Tibial nerve (tissue), 4 donors: ENCODE results near the gene CCDC78. TPM values are rescaled to one million over a fixed set of nuclear protein-coding genes. Genes with fewer than 3 reads are reported as not detected.
A peak's percentile ranks its signal among the peaks of the same experiment; 100 is the strongest.

Experiments used
- DNase-seq, 2 donors: peaks; one replicate each; pipeline ENCODE4 v3.0.0-alpha.2; 2019; ENCODE audit warnings: low spot score in 2 of 2
- H3K27ac ChIP-seq, 4 donors: fragments of 200-600 bp; sonication (generic) in 3 of 4; one replicate each; pipeline ENCODE4 v1.5.1; 2017 to 2019; ENCODE audit warnings: mild to moderate bottlenecking in 1 of 4
- H3K27me3 ChIP-seq, 2 donors: fragments of 200-600 bp; sonication (generic) in 1 of 2; one replicate each; pipeline versions ENCODE4 v1.5.1 to v1.6.0; 2017 to 2019
- H3K36me3 ChIP-seq, 3 donors: fragments of 200-600 bp; sonication (generic); one replicate each; pipeline ENCODE4 v1.5.1; 2018 to 2019
- H3K4me1 ChIP-seq, 4 donors: fragments of 200-600 bp; sonication (generic) in 3 of 4; one replicate each; pipeline ENCODE4 v1.5.1; 2017 to 2019
- H3K4me3 ChIP-seq, 4 donors: fragments of 200-600 bp; sonication (generic) in 3 of 4; one replicate each; pipeline ENCODE4 v1.5.1; 2017 to 2019; ENCODE audit warnings: mild to moderate bottlenecking in 1 of 4, moderate library complexity in 1 of 4
- H3K9me3 ChIP-seq, 4 donors: fragments of 200-600 bp; sonication (generic) in 3 of 4; one replicate each; pipeline ENCODE4 v1.5.1; 2017 to 2019
- EP300 ChIP-seq, 2 donors: sonication (generic); formaldehyde crosslinking; IDR thresholded peaks; one replicate each; pipeline ENCODE4 v1.6.1; 2017; ENCODE audit warnings: antibody characterized with exemption in 2 of 2, mild to moderate bottlenecking in 1 of 2
- POLR2A ChIP-seq, 2 donors: fragments of 450-650 bp; IDR thresholded peaks; one replicate each; pipeline ENCODE4 v1.6.1; 2017; ENCODE audit warnings: antibody characterized with exemption in 2 of 2, mild to moderate bottlenecking in 2 of 2, moderate library complexity in 2 of 2
- WGBS, 2 donors: methylation state at CpG; one replicate each; pipeline ENCODE4 v1.1.5; 2018; 5-methylcytosine and 5-hydroxymethylcytosine counted together
- total RNA-seq, 4 donors: library from RNA; depleted of rRNA; stranded (reverse); fragments of >200 nt; gene quantifications; one replicate each; pipeline ENCODE4 v1.1.0, GENCODE V29; 2016
- TF ChIP-seq, protein P1 (sequence below), 5 experiments: fragments of 200-600 bp in 3 of 5; fragments of 450-650 bp in 2 of 5; sonication (generic) in 3 of 5; IDR thresholded peaks; one replicate each; pipeline ENCODE4 v1.5.1; 2016 to 2019; ENCODE audit warnings: antibody characterized with exemption in 5 of 5, mild to moderate bottlenecking in 3 of 5, moderate library complexity in 2 of 5

CCDC78 gene
- total RNA-seq, 4 donors from 2014 or later, result 0.63 to 7.5 (median 3.0) TPM

DNA sequence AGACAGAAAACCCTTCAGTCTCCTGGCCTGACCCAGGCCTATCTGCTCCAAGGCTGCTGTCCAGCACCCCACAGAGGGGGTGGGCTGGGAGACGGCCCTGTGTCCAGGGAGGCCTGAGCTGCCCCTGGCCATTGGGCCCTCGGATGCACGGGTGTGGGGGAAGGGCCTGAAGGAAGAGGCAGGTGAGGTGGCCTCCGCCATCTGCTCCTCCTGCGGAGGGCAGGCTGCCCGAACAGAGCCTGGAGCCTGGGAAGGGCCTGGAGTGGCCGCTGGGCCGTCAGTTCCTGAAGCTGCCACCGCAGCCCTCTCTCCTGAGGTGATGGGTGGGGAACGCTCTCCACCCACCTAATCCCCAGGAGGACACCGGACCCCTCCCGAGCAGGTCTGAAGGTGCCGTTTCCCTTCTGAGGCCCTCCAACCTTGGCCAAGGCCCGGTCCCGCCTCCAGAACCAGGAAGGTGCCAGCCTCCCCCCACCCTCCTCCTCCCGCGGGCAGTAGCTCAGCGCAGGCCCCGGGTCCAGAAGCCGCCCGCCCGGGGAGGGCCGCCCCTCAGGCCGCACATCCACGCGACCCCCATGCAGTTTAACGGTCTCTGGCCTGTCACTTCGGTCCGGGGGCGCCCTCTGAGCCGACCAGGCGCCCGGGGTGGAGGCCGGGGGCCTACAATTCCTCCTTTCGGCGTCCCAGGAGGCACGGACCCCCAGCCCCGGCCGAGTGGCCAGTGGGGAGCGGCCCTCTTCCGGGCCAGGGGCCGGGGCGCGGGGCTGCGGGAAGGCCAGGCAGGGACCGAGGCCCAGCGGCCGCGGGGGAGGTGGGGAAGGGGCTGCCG, 21.5 kb downstream of the CCDC78 start:
- Histone ChIP-seq H3K27ac (peak overlapping the region in 1 of 4 donors; percentile 20), H3K4me1 (peaks cover 0 to 42% (median 4%) of the 10 kb centered on the region in 4 donors), H3K9me3 (no peaks in the 10 kb centered on the region), H3K27me3 (peaks cover 2 to 93% of the 10 kb centered on the region in 2 donors), H3K36me3 (no peaks in the 10 kb centered on the region), H3K4me3 (peak overlapping the region in 1 of 4 donors; percentile 44)
- no peak for DNase-seq
- 8 to 29% methylated on average over 20 to 35 of the region's 50 CpGs for WGBS, 2 donors
- no peak for TF ChIP-seq EP300 (IDR thresholded peaks at IDR 0.05)
- TF ChIP-seq, protein P1, sequence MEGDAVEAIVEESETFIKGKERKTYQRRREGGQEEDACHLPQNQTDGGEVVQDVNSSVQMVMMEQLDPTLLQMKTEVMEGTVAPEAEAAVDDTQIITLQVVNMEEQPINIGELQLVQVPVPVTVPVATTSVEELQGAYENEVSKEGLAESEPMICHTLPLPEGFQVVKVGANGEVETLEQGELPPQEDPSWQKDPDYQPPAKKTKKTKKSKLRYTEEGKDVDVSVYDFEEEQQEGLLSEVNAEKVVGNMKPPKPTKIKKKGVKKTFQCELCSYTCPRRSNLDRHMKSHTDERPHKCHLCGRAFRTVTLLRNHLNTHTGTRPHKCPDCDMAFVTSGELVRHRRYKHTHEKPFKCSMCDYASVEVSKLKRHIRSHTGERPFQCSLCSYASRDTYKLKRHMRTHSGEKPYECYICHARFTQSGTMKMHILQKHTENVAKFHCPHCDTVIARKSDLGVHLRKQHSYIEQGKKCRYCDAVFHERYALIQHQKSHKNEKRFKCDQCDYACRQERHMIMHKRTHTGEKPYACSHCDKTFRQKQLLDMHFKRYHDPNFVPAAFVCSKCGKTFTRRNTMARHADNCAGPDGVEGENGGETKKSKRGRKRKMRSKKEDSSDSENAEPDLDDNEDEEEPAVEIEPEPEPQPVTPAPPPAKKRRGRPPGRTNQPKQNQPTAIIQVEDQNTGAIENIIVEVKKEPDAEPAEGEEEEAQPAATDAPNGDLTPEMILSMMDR (IDR thresholded peaks at IDR 0.05), result no peak
- no peak for TF ChIP-seq POLR2A (IDR thresholded peaks at IDR 0.05)

- no peaks in the 10 kb centered on the region for H3K9me3 ChIP-seq
- no peaks in the 10 kb centered on the region for H3K36me3 ChIP-seq
- WGBS, 2 donors, result 49 to 90% methylated on average over 2 to 7 of the region's 7 CpGs
- H3K27me3 ChIP-seq, result peaks cover 2 to 93% of the 10 kb centered on the region in 2 donors
- H3K4me3 ChIP-seq, result no peak overlapping the region
- no peak overlapping the region for H3K27ac ChIP-seq
- DNase-seq, result no peak
- peaks cover 0 to 40% (median 4%) of the 10 kb centered on the region in 4 donors for H3K4me1 ChIP-seq
- TF ChIP-seq EP300 (IDR thresholded peaks at IDR 0.05), result no peak
Measured at GRCh38 chr16:704047-704446, 22.2 kb downstream of the CCDC78 start.

- Histone ChIP-seq H3K27me3 (peaks cover 2 to 90% of the 10 kb centered on the region in 2 donors), H3K4me1 (peaks cover 0 to 40% (median 4%) of the 10 kb centered on the region in 4 donors), H3K9me3 (no peaks in the 10 kb centered on the region), H3K27ac (no peak overlapping the region), H3K36me3 (no peaks in the 10 kb centered on the region), H3K4me3 (no peak overlapping the region)
- no peak for DNase-seq
- no peak for TF ChIP-seq POLR2A (IDR thresholded peaks at IDR 0.05)
- TF ChIP-seq, protein P1 (IDR thresholded peaks at IDR 0.05), result no peak
- no peak for TF ChIP-seq EP300 (IDR thresholded peaks at IDR 0.05)
- 70 to 86% methylated on average over 9 of the region's 12 CpGs for WGBS, 2 donors
Measured at GRCh38 chr16:703406-703805, 22.8 kb downstream of the CCDC78 start.

- H3K4me1 ChIP-seq, result peaks cover 0 to 39% (median 4%) of the 10 kb centered on the region in 4 donors
- no peak overlapping the region for H3K4me3 ChIP-seq
- peaks cover 0 to 85% of the 10 kb centered on the region in 2 donors for H3K27me3 ChIP-seq
- DNase-seq, result no peak
- no peak for TF ChIP-seq POLR2A (IDR thresholded peaks at IDR 0.05)
- H3K9me3 ChIP-seq, result no peaks in the 10 kb centered on the region
- WGBS, 2 donors, result 80 to 87% methylated on average over 16 to 19 of the region's 19 CpGs
- H3K27ac ChIP-seq, result no peak overlapping the region
- H3K36me3 ChIP-seq, result no peaks in the 10 kb centered on the region
Measured at GRCh38 chr16:702341-702740, 23.9 kb downstream of the CCDC78 start.

DNA sequence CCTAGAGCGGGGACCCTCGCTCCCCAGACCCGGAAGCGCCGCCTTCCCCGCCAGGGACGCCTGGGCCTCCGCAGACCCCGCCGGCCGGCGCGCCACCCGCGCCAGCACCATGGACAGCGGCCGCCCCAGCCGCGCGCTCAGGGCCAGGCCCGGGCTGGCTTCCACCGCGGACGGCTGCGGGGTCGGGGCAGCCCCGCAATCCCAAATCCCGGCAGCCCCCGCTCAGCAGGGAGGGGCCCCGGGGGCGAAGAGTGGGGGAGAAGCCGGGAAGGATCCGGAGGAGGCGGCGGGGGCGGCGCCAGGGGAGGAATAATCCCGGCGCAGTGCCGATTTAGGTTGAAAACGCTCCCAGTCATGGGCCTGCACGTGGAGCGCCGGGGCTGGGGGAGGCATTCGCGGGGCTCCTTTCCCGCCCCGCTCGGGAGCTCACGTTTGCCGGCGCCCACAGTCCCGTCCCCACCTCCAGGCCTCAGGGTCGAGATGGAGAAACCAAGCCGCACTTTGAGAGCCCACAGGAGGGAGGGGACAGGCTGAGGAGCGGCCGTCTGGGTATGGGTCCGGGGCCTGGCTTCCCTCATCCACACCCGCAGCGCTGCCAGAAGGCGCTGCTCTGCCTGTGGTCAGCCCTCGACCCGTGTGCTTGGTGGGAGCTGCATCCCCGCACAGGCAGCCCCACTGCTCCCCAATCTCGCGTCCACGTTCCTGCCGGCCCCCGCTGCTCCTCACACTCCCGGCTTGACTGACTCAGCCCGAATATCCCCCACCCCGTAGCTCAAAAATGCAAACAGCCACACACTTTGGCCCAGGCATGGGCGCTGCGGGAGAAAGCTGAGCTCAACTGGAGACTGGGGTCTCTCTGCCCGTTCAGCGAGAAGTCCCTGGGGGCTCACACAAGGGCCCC, 25.3 kb downstream of the CCDC78 start:
- Histone ChIP-seq H3K27me3 (peaks cover 0 to 85% of the 10 kb centered on the region in 2 donors), H3K36me3 (peaks cover 0 to 8% (median 0%) of the 10 kb centered on the region in 3 donors), H3K4me3 (no peak overlapping the region), H3K4me1 (peaks cover 0 to 26% (median under 1%) of the 10 kb centered on the region in 4 donors), H3K9me3 (no peaks in the 10 kb centered on the region), H3K27ac (no peak overlapping the region)
- DNase-seq, result no peak
- TF ChIP-seq EP300 (IDR thresholded peaks at IDR 0.05) (no peak), POLR2A (IDR thresholded peaks at IDR 0.05) (no peak)
- TF ChIP-seq, protein P1 (IDR thresholded peaks at IDR 0.05), result no peak
- WGBS, 2 donors, result 5 to 28% methylated on average over 15 to 52 of the region's 76 CpGs
